H1 (cell line): Measurements from ENCODE around the gene GPR39. TPM values are rescaled to one million over a fixed set of nuclear protein-coding genes. Genes with fewer than 3 reads are reported as not detected.

ENCODE experiments used
- CTCF ChIA-PET: fragments of 300-600 bp; sonication (Branson Sonifier 250); formaldehyde crosslinking; loops from one replicate; lab custom pipeline; 2021; ENCODE audit not compliant: partially characterized antibody; lab: Charles Lee
- POLR2A ChIA-PET: fragments of 300-600 bp; sonication (Branson Sonifier 250); formaldehyde crosslinking; loops from one replicate; lab custom pipeline; 2021; ENCODE audit warnings: inconsistent platforms; ENCODE audit not compliant: partially characterized antibody; lab: Charles Lee
- DNase-seq, 2 experiments: peaks; one replicate each; pipeline versions ENCODE4 v3.0.0 to v3.0.0-alpha.2; 2010 to 2022; ENCODE audit warnings: low spot score in 2 of 2, low read depth in 1 of 2, mixed read lengths in 1 of 2
- FAIRE-seq: peaks from 2 replicates; lab custom pipeline; 2011; peaks lifted over from hg19 to GRCh38; lab: Jason Lieb, UNC
- H2AFZ ChIP-seq: 2 replicates; pipeline ENCODE4 v1.8.1; 2012; ENCODE audit warnings: low read length, inconsistent platforms
- H2AK5ac ChIP-seq: 2 replicates; pipeline ENCODE4 v1.6.1; 2013; ENCODE audit warnings: low read depth, low read length
- H2BK120ac ChIP-seq: replicated peaks from 2 replicates; pipeline ENCODE3; 2013; ENCODE audit warnings: low read depth, low read length, inconsistent platforms
- H2BK12ac ChIP-seq: 2 replicates; pipeline ENCODE4 v1.6.1; 2013; ENCODE audit warnings: low read depth, low read length
- H2BK15ac ChIP-seq: 2 replicates; pipeline ENCODE4 v1.6.1; 2013; ENCODE audit warnings: low read length
- H2BK20ac ChIP-seq: 2 replicates; pipeline ENCODE4 v1.6.1; 2013; ENCODE audit warnings: low read length
- H2BK5ac ChIP-seq: 2 replicates; pipeline ENCODE4 v1.6.1; 2013; ENCODE audit warnings: low read depth, low read length
- H3K14ac ChIP-seq: 2 replicates; pipeline ENCODE4 v1.6.1; 2013; ENCODE audit warnings: inconsistent platforms; ENCODE audit not compliant: insufficient read length
- H3K18ac ChIP-seq: 2 replicates; pipeline ENCODE4 v1.6.1; 2013; ENCODE audit warnings: low read length; ENCODE audit errors: extremely low read depth
- H3K23ac ChIP-seq: 2 replicates; pipeline ENCODE4 v1.6.1; 2013; ENCODE audit warnings: inconsistent platforms; ENCODE audit not compliant: insufficient read length
- H3K23me2 ChIP-seq: 2 replicates; pipeline ENCODE4 v1.6.1; 2013; ENCODE audit warnings: low read depth, low read length
- H3K27ac ChIP-seq: 2 replicates; pipeline ENCODE4 v1.6.1; 2011; ENCODE audit warnings: low read depth, low read length, inconsistent platforms
- H3K27me3 ChIP-seq, 4 experiments: replicated peaks in 1 of 4; 1 replicate in 1 of 4; 2 replicates in 3 of 4; pipeline versions ENCODE4 v1.6.1 to v1.8.1; 2011 to 2013; ENCODE audit warnings: low read length in 3 of 4, mild to moderate bottlenecking in 3 of 4, inconsistent platforms in 2 of 4, mixed read lengths in 2 of 4, moderate library complexity in 1 of 4; ENCODE audit not compliant: control insufficient read depth in 3 of 4, insufficient read depth in 3 of 4; ENCODE audit errors: extremely low read depth in 1 of 4
- H3K36me3 ChIP-seq, 4 experiments: 2 replicates each; pipeline versions ENCODE4 v1.6.1 to v1.8.1; 2011 to 2013; ENCODE audit warnings: mild to moderate bottlenecking in 4 of 4, low read length in 3 of 4, moderate library complexity in 2 of 4, control low read depth in 1 of 4, inconsistent platforms in 1 of 4; ENCODE audit not compliant: insufficient read depth in 4 of 4, control insufficient read depth in 2 of 4
- H3K4ac ChIP-seq: replicated peaks from 2 replicates; pipeline ENCODE3; 2013; ENCODE audit warnings: low read length, low read depth, mixed read lengths, inconsistent platforms; ENCODE audit not compliant: insufficient read length
- H3K4me1 ChIP-seq, 4 experiments: replicated peaks in 1 of 4; 1 replicate in 1 of 4; 2 replicates in 3 of 4; pipeline versions ENCODE4 v1.6.1 to v1.8.1; 2011 to 2013; ENCODE audit warnings: low read length in 3 of 4, inconsistent platforms in 2 of 4, mixed read lengths in 1 of 4; ENCODE audit not compliant: insufficient read depth in 4 of 4, control insufficient read depth in 3 of 4
- H3K4me2 ChIP-seq, 2 experiments: 2 replicates each; pipeline versions ENCODE4 v1.6.1 to v1.8.1; 2011 to 2013; ENCODE audit warnings: low read depth in 2 of 2, low read length in 2 of 2, control low read depth in 1 of 2, inconsistent platforms in 1 of 2, mild to moderate bottlenecking in 1 of 2; ENCODE audit not compliant: insufficient read depth in 1 of 2
- H3K4me3 ChIP-seq, 4 experiments: fragments of 200-600, 300-600 bp in 1 of 4; sonication (generic), shearing (Covaris generic), sonication (Bioruptor Twin) in 1 of 4; 2 replicates each; pipeline versions ENCODE4 v1.5.1 to v1.8.1; 2011 to 2016; ENCODE audit warnings: low read length in 4 of 4, low read depth in 3 of 4, control low read depth in 2 of 4, inconsistent platforms in 2 of 4, mild to moderate bottlenecking in 2 of 4, mixed read lengths in 1 of 4, moderate library complexity in 1 of 4; ENCODE audit not compliant: insufficient read depth in 2 of 4; ENCODE audit errors: extremely low read depth in 1 of 4
- H3K56ac ChIP-seq: replicated peaks from 2 replicates; pipeline ENCODE3; 2013; ENCODE audit warnings: low read depth, mild to moderate bottlenecking, mixed read lengths, low read length, inconsistent platforms; ENCODE audit not compliant: insufficient read length
- H3K79me1 ChIP-seq: 2 replicates; pipeline ENCODE4 v1.6.1; 2013; ENCODE audit warnings: low read depth, low read length, control low read depth
- H3K79me2 ChIP-seq, 2 experiments: 2 replicates each; pipeline versions ENCODE4 v1.6.1 to v1.8.1; 2012 to 2013; ENCODE audit warnings: low read length in 2 of 2, mild to moderate bottlenecking in 2 of 2, inconsistent platforms in 1 of 2; ENCODE audit not compliant: insufficient read depth in 2 of 2, control insufficient read depth in 1 of 2
- H3K9ac ChIP-seq, 4 experiments: replicated peaks in 1 of 4; 1 replicate in 1 of 4; 2 replicates in 3 of 4; pipeline versions ENCODE4 v1.6.1 to v1.8.1; 2011 to 2013; ENCODE audit warnings: low read depth in 3 of 4, low read length in 3 of 4, control low read depth in 2 of 4, mild to moderate bottlenecking in 2 of 4, moderate library complexity in 2 of 4, inconsistent platforms in 1 of 4; ENCODE audit errors: extremely low read depth in 1 of 4
- H3K9me3 ChIP-seq, 2 experiments: 2 replicates each; pipeline versions ENCODE4 v1.6.1 to v1.8.1; 2012 to 2013; ENCODE audit warnings: mild to moderate bottlenecking in 2 of 2, moderate library complexity in 2 of 2, control low read depth in 1 of 2, inconsistent platforms in 1 of 2, low read depth in 1 of 2, low read length in 1 of 2, mixed read lengths in 1 of 2; ENCODE audit not compliant: insufficient read depth in 2 of 2
- H4K20me1 ChIP-seq, 2 experiments: replicated peaks in 1 of 2; 2 replicates each; pipeline versions ENCODE3 to v1.8.1; 2011 to 2013; ENCODE audit warnings: inconsistent platforms in 2 of 2, low read length in 2 of 2, mild to moderate bottlenecking in 1 of 2; ENCODE audit not compliant: insufficient read depth in 2 of 2, control insufficient read depth in 1 of 2
- H4K5ac ChIP-seq: 2 replicates; pipeline ENCODE4 v1.6.1; 2013; ENCODE audit warnings: low read length, low read depth, mixed read lengths, inconsistent platforms; ENCODE audit not compliant: insufficient read length
- H4K8ac ChIP-seq: 2 replicates; pipeline ENCODE4 v1.8.0; 2013; ENCODE audit warnings: mild to moderate bottlenecking, moderate library complexity, low read length, inconsistent platforms; ENCODE audit not compliant: insufficient read depth; ENCODE audit errors: extremely low read depth
- H4K91ac ChIP-seq: replicated peaks from 2 replicates; pipeline ENCODE3; 2013; ENCODE audit warnings: low read length, mixed read lengths, inconsistent platforms; ENCODE audit not compliant: insufficient read length
- ATF3 ChIP-seq: IDR thresholded peaks from 2 replicates; pipeline ENCODE4 v1.6.1; 2011; ENCODE audit warnings: low read depth, mild to moderate bottlenecking, low read length; ENCODE audit not compliant: insufficient read depth
- CHD1 ChIP-seq: IDR thresholded peaks from 2 replicates; pipeline ENCODE4 v1.6.1; 2012; ENCODE audit warnings: low read depth, low read length, improper control_type of control experiment
- CHD2 ChIP-seq: IDR thresholded peaks from 2 replicates; pipeline ENCODE4 v1.6.1; 2012; ENCODE audit warnings: low read length, improper control_type of control experiment
- E2F6 ChIP-seq: IDR thresholded peaks from 2 replicates; pipeline ENCODE4 v1.6.1; 2012; ENCODE audit warnings: inconsistent platforms
- EGR1 ChIP-seq: IDR thresholded peaks from 2 replicates; pipeline ENCODE4 v1.6.1; 2011; ENCODE audit warnings: low read depth, low read length, borderline replicate concordance
- JUN ChIP-seq: IDR thresholded peaks from 2 replicates; pipeline ENCODE4 v1.6.1; 2011; ENCODE audit warnings: low read depth, mild to moderate bottlenecking, improper control_type of control experiment, low read length
- KDM5A ChIP-seq: fragments of 200-600 bp; IDR thresholded peaks from 2 replicates; pipeline ENCODE4 v1.7.1; 2012; ENCODE audit warnings: mild to moderate bottlenecking, low read length, inconsistent platforms, mixed read lengths
- RFX5 ChIP-seq: IDR thresholded peaks from 2 replicates; pipeline ENCODE4 v1.6.1; 2011; ENCODE audit warnings: low read depth, low read length, improper control_type of control experiment, borderline replicate concordance
- RNF2 ChIP-seq: fragments of 200-900, 300-1000 bp; sonication (generic); IDR thresholded peaks from 2 replicates; pipeline ENCODE4 v1.7.1; 2016; ENCODE audit warnings: borderline replicate concordance, low read depth, mild to moderate bottlenecking, antibody characterized with exemption, low read length; ENCODE audit not compliant: poor library complexity, severe bottlenecking; ENCODE audit errors: missing control alignments
- SAP30 ChIP-seq: fragments of 300-600 bp; sonication (generic); IDR thresholded peaks from 2 replicates; pipeline ENCODE4 v1.7.1; 2012; ENCODE audit warnings: low read length, moderate library complexity, mild to moderate bottlenecking, inconsistent platforms; ENCODE audit not compliant: insufficient read depth, insufficient replicate concordance
- SIX5 ChIP-seq: IDR thresholded peaks from 2 replicates; pipeline ENCODE4 v1.6.1; 2011; ENCODE audit warnings: mild to moderate bottlenecking, low read depth, low read length
- SP2 ChIP-seq: IDR thresholded peaks from 2 replicates; pipeline ENCODE4 v1.6.1; 2012; ENCODE audit warnings: mild to moderate bottlenecking, low read length, inconsistent platforms
- SUZ12 ChIP-seq: fragments of 200-600 bp; sonication (generic); IDR thresholded peaks from 2 replicates; pipeline ENCODE4 v1.6.1; 2012; ENCODE audit warnings: mild to moderate bottlenecking, inconsistent platforms, low read length, moderate library complexity, mixed read lengths
- TBP ChIP-seq: IDR thresholded peaks from 2 replicates; pipeline ENCODE4 v1.6.1; 2011; ENCODE audit warnings: low read depth, low read length, improper control_type of control experiment
- WGBS, 2 experiments: shearing (Covaris generic) in 1 of 2; methylation state at CpG; one replicate each; pipeline versions ENCODE4 v1.1.6 to v1.1.7; 2013 to 2015; ENCODE audit warnings: low lambda C conversion rate in 2 of 2, mixed read lengths in 2 of 2, inconsistent platforms in 1 of 2, low coverage in 1 of 2, missing lambda C conversion rate in 1 of 2; ENCODE audit not compliant: insufficient replicate concordance in 2 of 2, insufficient coverage in 1 of 2, insufficient read length in 1 of 2; ENCODE audit errors: extremely low coverage in 1 of 2, missing lambda C conversion rate in 1 of 2; 5-methylcytosine and 5-hydroxymethylcytosine counted together
- polyA plus RNA-seq, 7 experiments: library from polyadenylated mRNA; depleted of rRNA in 3 of 7; stranded (reverse) in 5 of 7; unstranded in 2 of 7; fragments of >200 nt in 5 of 7; fragments of 200-250 nt in 2 of 7; gene quantifications; 1 replicate in 5 of 7; 2 replicates in 1 of 7; 4 replicates in 1 of 7; pipeline versions ENCODE4 v1.2.1 to v1.2.3, GENCODE V29; 2011 to 2013; ENCODE audit warnings: missing spikeins in 2 of 7, mixed read lengths in 2 of 7
- total RNA-seq: library from RNA; stranded (reverse); fragmentation: NEBNext Ultra II Directional; extraction: Animal tissue kit (Norgen Biotek cat#: 25700); gene quantifications from 2 replicates; pipeline ENCODE4 v1.2.1, GENCODE V29; 2021

The GPR39 gene
- total and polyA plus RNA-seq, 2 of the 8 experiments (the other 6 are each of a cell fraction or from before 2014, with no cell fraction given), result 0.63 to 2.7 TPM

DNA sequence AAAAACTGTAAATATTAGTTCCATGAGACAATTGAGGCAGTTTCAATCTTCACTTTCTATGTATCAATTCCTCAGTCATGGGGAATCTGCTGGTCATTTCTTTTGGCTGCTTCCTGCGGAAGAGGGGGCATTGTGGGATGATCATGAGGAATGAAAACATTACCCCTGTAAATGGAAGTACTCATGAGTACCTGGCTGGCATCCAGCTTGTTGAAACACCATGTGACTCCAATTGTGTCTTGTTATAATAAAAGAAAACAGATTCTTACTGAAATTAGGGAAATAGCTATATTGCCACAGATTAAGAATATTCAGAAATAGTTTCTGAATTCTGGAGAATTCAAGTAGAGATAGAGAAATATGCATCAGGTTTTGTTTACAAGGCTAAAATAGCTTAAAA lies 41.6 kb upstream of the GPR39 start:
- WGBS, 2 experiments, result 85% methylated on average over 1 of the region's 1 CpG; no CpG with 5 or more reads in 1 of the 2 experiments
- Histone ChIP-seq H3K27me3 (no peaks in the 10 kb centered on the region), H2BK15ac (no peak overlapping the region), H4K20me1 (no peaks in the 10 kb centered on the region), H2BK120ac (no peak overlapping the region), H3K56ac (no peak overlapping the region), H3K36me3 (no peaks in the 10 kb centered on the region), H3K9me3 (peaks cover 3 to 7% of the 10 kb centered on the region in 2 experiments; a peak in 1 of 4 replicates), H2AFZ (no peak overlapping the region), H4K8ac (no peak overlapping the region), H3K79me1 (no peaks in the 10 kb centered on the region), H3K9ac (no peak overlapping the region), H3K79me2 (no peaks in the 10 kb centered on the region), H3K18ac (no peak overlapping the region), H4K91ac (no peak overlapping the region), H3K4me1 (no peaks in the 10 kb centered on the region), H3K27ac (no peak overlapping the region), H3K4me3 (no peak overlapping the region), H4K5ac (no peak overlapping the region), H3K23ac (no peak overlapping the region), H3K23me2 (no peaks in the 10 kb centered on the region; the same call in 1 of the 2 replicates), H2BK12ac (no peak overlapping the region), H2AK5ac (no peak overlapping the region), H2BK5ac (no peak overlapping the region), H2BK20ac (no peak overlapping the region), H3K4me2 (no peak overlapping the region), H3K4ac (no peak overlapping the region), H3K14ac (no peak overlapping the region)
- no peak for FAIRE-seq
- no peak for DNase-seq
- ChIA-PET CTCF (no interaction called here), POLR2A (no interaction called here)
- TF ChIP-seq RNF2 (no peak), EGR1 (no peak), CHD2 (no peak), RFX5 (no peak), E2F6 (no peak), SP2 (no peak), SUZ12 (no peak), TBP (no peak), SAP30 (no peak), KDM5A (no peak), JUN (no peak), CHD1 (no peak), SIX5 (no peak), ATF3 (no peak)
